K562 (cell line): ENCODE measurements around the gene GPR139. TPM values are rescaled to one million over a fixed set of nuclear protein-coding genes. Genes with fewer than 3 reads are reported as not detected.
A peak's percentile ranks its signal among the peaks of the same experiment; 100 is the strongest.

Experiments used
- CHD7 ChIP-seq: fragments of 200-600 bp; sonication (generic); IDR thresholded peaks from one replicate; pipeline ENCODE4 v1.6.1; 2012; ENCODE audit warnings: mild to moderate bottlenecking, low read depth, low read length, inconsistent platforms
- COPS2 ChIP-seq: fragments of 450-650 bp; conservative IDR thresholded peaks from 2 replicates; pipeline ENCODE4 v1.6.1; 2016; ENCODE audit warnings: mild to moderate bottlenecking, moderate library complexity
- EP400 ChIP-seq: fragments of 450-650 bp; IDR thresholded peaks from 2 replicates; pipeline ENCODE4 v1.6.1; 2017; ENCODE audit warnings: antibody characterized with exemption, mild to moderate bottlenecking, moderate library complexity
- NFE2 ChIP-seq: IDR thresholded peaks from 2 replicates; pipeline ENCODE4 v1.6.1; 2014; ENCODE audit warnings: antibody characterized with exemption, low read depth
- RREB1 ChIP-seq: fragments of 250-450 bp; sonication (Bioruptor Pico); IDR thresholded peaks from 2 replicates; pipeline ENCODE4 v1.4.0; 2020
- SMC3 ChIP-seq: conservative IDR thresholded peaks from 2 replicates; pipeline ENCODE4 v1.6.1; 2011; ENCODE audit warnings: low read depth, low read length, improper control_type of control experiment; ENCODE audit not compliant: insufficient read depth
- YY1 ChIP-seq, 3 experiments: IDR thresholded peaks; 2 replicates each; pipeline ENCODE4 v1.6.1; 2011; ENCODE audit warnings: low read length in 2 of 3, mild to moderate bottlenecking in 2 of 3, moderate library complexity in 2 of 3, borderline replicate concordance in 1 of 3, control low read depth in 1 of 3, low read depth in 1 of 3; ENCODE audit not compliant: insufficient read depth in 3 of 3, insufficient replicate concordance in 2 of 3, control insufficient read depth in 1 of 3, insufficient read length in 1 of 3; ENCODE audit errors: extremely low read depth in 1 of 3
- ZNF134 ChIP-seq: fragments of 250-450 bp; sonication (Bioruptor Pico); conservative IDR thresholded peaks from 2 replicates; pipeline ENCODE4 v1.4.0; 2020
- ZNF184 ChIP-seq: sonication (generic); formaldehyde crosslinking; IDR thresholded peaks from 2 replicates; pipeline ENCODE4 v1.5.0; 2020; ENCODE audit warnings: missing genetic modification reagents
- polyA plus RNA-seq, 8 experiments: library from polyadenylated mRNA; depleted of rRNA in 4 of 8; stranded (reverse) in 5 of 8; unstranded in 3 of 8; fragments of >200 nt; fragmentation: Nextera tagmentation in 2 of 8; fragmentation: Illumina TruSeq in 1 of 8; extraction: Ambion mirVana in 2 of 8; extraction: Trizol in 1 of 8; gene quantifications; 2 replicates each; pipeline versions ENCODE4 v1.2.1 to v1.2.3, GENCODE V29; 2011 to 2014; ENCODE audit warnings: inconsistent platforms in 1 of 8, missing spikeins in 1 of 8
- total RNA-seq, 7 experiments: library from RNA; depleted of rRNA in 6 of 7; stranded (reverse); fragments of >200 nt in 6 of 7; fragmentation: Illumina TruSeq in 2 of 7; extraction: Trizol in 2 of 7; gene quantifications; 2 replicates each; pipeline versions ENCODE4 v1.2.1 to v1.2.3, GENCODE V29; 2011 to 2021; ENCODE audit warnings: low replicate concordance in 1 of 7

Gene GPR139
- total and polyA plus RNA-seq, 9 of the 15 experiments (the other 6 are each of a cell fraction or from before 2014, with no cell fraction given), result not detected

GRCh38 chr16:20042848-20043247, 30.8 kb downstream of the GPR139 start (continued):
- TF ChIP-seq CHD7 (no peak), ZNF134 (CRISPR knock-in tag) (no peak), SMC3 (no peak), YY1 (IDR thresholded peaks at IDR 0.05; ENCODE audit: borderline replicate concordance in 1 of 3, control insufficient read depth in 1 of 3, extremely low read depth in 1 of 3, insufficient read depth in 3 of 3, insufficient read length in 1 of 3, insufficient replicate concordance in 2 of 3, low read depth in 1 of 3, low read length in 2 of 3) (peak in 1 of 3 experiments; percentile 78), RREB1 (CRISPR knock-in tag) (no peak), NFE2 (peak; percentile 74), EP400 (0 out of 2 replicates have a peak, but pooled peaks have one; percentile 18), COPS2 (no peak), ZNF184 (CRISPR knock-in tag) (peak; percentile 72; the same call in 1 of the 2 replicates)
